AG10803 (cell line): ENCODE data around the gene KRCC1.

Source experiments
- DNase-seq: peaks from one replicate; pipeline ENCODE4 v3.0.0; 2010; ENCODE audit warnings: low read depth
- H3K4me3 ChIP-seq: 2 replicates; pipeline ENCODE4 v1.5.1; 2011; ENCODE audit warnings: mild to moderate bottlenecking, low read length, control low read depth
- TF ChIP-seq, protein P1 (sequence below): conservative IDR thresholded peaks from 2 replicates; pipeline ENCODE4 v1.5.1; 2011; ENCODE audit warnings: mild to moderate bottlenecking, low read length, control low read depth, inconsistent platforms

KRCC1 gene

GRCh38 chr2:88016086-88016959 is 39.3 kb downstream of the KRCC1 start, which contains the start of gene RNU2-63P:
Gene RNU2-63P (minus strand): TSS chr2:88016547.
- peak within 1 kb of the TSS; percentile 53 for H3K4me3 ChIP-seq
- peak; percentile 58 for DNase-seq
- TF ChIP-seq, protein P1, sequence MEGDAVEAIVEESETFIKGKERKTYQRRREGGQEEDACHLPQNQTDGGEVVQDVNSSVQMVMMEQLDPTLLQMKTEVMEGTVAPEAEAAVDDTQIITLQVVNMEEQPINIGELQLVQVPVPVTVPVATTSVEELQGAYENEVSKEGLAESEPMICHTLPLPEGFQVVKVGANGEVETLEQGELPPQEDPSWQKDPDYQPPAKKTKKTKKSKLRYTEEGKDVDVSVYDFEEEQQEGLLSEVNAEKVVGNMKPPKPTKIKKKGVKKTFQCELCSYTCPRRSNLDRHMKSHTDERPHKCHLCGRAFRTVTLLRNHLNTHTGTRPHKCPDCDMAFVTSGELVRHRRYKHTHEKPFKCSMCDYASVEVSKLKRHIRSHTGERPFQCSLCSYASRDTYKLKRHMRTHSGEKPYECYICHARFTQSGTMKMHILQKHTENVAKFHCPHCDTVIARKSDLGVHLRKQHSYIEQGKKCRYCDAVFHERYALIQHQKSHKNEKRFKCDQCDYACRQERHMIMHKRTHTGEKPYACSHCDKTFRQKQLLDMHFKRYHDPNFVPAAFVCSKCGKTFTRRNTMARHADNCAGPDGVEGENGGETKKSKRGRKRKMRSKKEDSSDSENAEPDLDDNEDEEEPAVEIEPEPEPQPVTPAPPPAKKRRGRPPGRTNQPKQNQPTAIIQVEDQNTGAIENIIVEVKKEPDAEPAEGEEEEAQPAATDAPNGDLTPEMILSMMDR = no peak

GRCh38 chr2:88011011-88011410 is 44.6 kb downstream of the KRCC1 start:
- no peak overlapping the region for H3K4me3 ChIP-seq
- DNase-seq = no peak
- TF ChIP-seq, protein P1 = no peak

DNA sequence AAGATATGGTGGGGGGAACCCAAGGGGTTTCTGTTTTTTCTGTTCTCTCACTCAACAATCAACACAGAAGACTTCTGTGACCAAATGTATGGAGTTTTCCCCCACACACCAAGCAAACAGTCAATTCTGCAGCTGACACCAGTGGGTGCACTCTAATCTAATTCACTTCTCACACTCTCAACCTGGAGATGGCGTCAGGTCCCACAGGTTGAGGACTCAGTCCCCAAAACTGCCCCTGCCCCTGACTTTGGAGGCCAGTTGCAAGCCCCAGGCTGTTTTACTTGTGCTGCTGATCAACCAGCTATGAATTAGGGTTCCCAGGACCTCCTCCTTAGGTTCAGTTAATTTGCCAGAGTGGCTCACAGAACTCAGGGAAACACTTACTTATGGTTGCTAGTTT is 45.4 kb downstream of the KRCC1 start:
- no peak overlapping the region for H3K4me3 ChIP-seq
- DNase-seq = no peak
- TF ChIP-seq, protein P1 = no peak

GRCh38 chr2:88006912-88007439 is 48.6 kb downstream of the KRCC1 start:
- no peak for DNase-seq
- TF ChIP-seq, protein P1 = no peak
- H3K4me3 ChIP-seq = no peak overlapping the region

DNA sequence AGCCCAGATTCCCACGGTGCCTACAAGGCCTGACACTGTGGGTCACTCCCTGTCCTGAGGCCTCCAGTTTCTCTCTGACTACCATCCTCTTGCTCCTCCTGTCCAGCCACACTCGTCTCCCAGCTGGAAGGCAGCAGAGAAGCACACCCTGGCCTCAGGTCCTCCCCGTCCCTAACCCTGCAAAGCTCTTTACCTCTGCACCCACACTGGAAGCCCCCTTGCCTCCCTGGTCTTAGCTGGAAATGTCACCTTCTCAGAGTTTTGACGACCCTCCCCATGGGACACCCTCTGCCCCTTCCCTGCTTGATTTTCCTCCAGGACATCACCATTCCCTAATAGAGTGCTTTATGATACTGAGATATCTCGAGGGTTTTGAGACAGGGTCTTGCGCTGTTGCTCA is 49.8 kb downstream of the KRCC1 start:
- no peak overlapping the region for H3K4me3 ChIP-seq
- DNase-seq = no peak
- TF ChIP-seq, protein P1 = no peak

- no peak overlapping the region for H3K4me3 ChIP-seq
- DNase-seq = no peak
- TF ChIP-seq, protein P1 = no peak
Observed at GRCh38 chr2:88003074-88003755, 52.4 kb downstream of the KRCC1 start.
